ENCODE data around the gene EMC8. TPM values are rescaled to one million over a fixed set of nuclear protein-coding genes. Genes with fewer than 3 reads are reported as not detected.

EMC8 gene
- total RNA-seq, 1 donor from 2014 or later: 41.4 TPM

DNA sequence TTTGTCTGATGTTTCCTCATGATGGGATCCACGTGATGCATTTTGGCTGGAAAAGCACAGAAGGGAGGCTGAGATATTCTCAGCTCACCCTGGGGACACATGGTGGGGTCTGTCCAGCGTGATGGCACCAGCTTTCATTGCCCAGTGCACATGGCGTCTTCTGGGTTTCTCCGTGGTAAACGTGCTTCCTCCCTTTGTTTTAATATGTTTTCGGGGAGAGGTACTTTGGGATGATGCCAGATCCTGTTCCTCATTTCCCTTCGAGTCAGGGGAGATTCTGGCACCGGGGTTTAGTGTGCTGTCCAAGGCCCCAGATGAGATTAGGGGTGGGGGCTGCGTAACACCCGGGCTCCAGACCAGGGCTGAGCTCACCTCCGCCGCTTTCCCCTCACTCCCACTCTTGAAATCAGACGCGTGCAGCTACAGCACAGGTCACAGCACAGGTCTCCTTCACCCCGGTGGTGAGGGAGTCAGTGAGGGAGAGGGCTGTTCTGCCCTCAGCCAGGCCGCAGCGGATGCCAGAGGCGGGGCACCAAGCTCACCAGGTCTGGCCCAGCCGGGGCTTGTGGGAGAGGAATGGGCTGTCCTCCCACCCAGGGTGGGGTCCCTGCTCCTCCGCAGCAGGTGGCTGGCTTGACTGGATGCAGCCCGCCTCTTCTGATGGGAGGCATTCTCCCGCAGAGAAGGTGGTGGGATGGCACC is 34.0 kb upstream of the EMC8 start:
- peaks cover 65% of the 10 kb centered on the region for H3K27me3 Mint-ChIP-seq
- no peak overlapping the region for H3K27ac Mint-ChIP-seq
- H3K36me3 Mint-ChIP-seq: no peaks in the 10 kb centered on the region
- TF ChIP-seq, protein P1, sequence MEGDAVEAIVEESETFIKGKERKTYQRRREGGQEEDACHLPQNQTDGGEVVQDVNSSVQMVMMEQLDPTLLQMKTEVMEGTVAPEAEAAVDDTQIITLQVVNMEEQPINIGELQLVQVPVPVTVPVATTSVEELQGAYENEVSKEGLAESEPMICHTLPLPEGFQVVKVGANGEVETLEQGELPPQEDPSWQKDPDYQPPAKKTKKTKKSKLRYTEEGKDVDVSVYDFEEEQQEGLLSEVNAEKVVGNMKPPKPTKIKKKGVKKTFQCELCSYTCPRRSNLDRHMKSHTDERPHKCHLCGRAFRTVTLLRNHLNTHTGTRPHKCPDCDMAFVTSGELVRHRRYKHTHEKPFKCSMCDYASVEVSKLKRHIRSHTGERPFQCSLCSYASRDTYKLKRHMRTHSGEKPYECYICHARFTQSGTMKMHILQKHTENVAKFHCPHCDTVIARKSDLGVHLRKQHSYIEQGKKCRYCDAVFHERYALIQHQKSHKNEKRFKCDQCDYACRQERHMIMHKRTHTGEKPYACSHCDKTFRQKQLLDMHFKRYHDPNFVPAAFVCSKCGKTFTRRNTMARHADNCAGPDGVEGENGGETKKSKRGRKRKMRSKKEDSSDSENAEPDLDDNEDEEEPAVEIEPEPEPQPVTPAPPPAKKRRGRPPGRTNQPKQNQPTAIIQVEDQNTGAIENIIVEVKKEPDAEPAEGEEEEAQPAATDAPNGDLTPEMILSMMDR (conservative IDR thresholded peaks at IDR 0.05): no peak
- no peaks in the 10 kb centered on the region for H3K9me3 Mint-ChIP-seq
- H3K4me3 Mint-ChIP-seq: no peak overlapping the region
- H3K4me1 Mint-ChIP-seq (ENCODE audit: unreplicated experiment): no peaks in the 10 kb centered on the region
- DNase-seq (ENCODE audit: extremely low spot score, unreplicated experiment): no peak

DNA sequence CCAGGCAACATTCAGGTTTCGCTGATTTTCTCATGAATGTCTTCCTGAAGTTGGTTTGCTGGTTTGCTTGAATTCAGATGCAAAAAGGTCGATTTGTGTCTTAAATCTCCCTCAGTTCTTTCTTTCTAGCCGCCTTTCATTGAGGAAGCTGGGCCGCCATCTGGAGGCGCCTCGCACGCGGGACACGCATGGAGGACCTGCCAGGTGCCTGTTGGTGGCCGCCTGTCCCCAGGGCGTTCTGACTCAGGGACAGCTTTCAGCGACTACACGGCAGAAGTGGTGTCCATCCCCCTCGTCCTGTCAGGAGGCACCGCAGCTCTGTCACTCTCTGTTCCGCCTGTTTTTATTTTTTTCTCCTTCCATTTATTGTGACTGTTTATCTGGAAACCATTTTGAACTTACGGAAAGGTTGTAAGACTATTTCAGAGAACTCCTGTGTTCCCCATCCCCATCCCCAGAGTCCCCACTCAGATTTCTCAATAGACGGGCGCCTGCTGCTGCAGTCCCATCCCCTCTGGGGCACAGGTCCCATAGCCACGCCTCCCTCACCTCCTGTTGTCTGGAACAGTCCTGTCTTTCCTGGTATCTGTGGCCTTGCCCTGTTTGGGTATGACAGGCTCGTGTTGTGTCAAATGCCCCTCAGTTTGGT is 33.4 kb upstream of the EMC8 start:
- no peak overlapping the region for H3K27ac Mint-ChIP-seq
- no peak for DNase-seq (ENCODE audit: extremely low spot score, unreplicated experiment)
- no peaks in the 10 kb centered on the region for H3K36me3 Mint-ChIP-seq
- TF ChIP-seq, protein P1 (conservative IDR thresholded peaks at IDR 0.05): no peak
- no peak overlapping the region for H3K4me3 Mint-ChIP-seq
- H3K4me1 Mint-ChIP-seq (ENCODE audit: unreplicated experiment): no peaks in the 10 kb centered on the region
- peaks cover 60% of the 10 kb centered on the region for H3K27me3 Mint-ChIP-seq
- no peaks in the 10 kb centered on the region for H3K9me3 Mint-ChIP-seq

DNA sequence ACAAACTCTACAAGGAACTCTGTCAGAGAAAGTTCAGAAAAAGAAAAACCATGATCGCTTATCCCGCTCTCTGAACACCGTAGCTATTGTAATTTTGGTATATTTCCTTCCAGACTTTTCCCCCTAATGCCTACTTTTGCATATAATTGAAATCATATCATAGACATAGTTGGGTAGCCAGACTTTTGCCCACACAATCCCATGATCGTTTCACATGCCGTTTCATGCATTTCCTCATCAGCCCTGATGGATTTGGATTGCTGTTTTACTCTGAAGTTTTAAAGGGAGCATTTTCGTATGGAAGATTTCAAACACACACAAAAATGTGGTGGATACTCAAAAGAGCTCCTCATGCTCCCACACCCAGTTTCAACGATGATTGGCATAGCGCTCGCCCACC is 31.5 kb upstream of the EMC8 start:
- no peak for DNase-seq (ENCODE audit: extremely low spot score, unreplicated experiment)
- Mint-ChIP-seq H3K27me3 (peaks cover 52% of the 10 kb centered on the region), H3K9me3 (no peaks in the 10 kb centered on the region), H3K4me3 (no peak overlapping the region), H3K27ac (no peak overlapping the region), H3K4me1 (ENCODE audit: unreplicated experiment) (no peaks in the 10 kb centered on the region), H3K36me3 (no peaks in the 10 kb centered on the region)
- TF ChIP-seq, protein P1 (conservative IDR thresholded peaks at IDR 0.05): no peak

DNA sequence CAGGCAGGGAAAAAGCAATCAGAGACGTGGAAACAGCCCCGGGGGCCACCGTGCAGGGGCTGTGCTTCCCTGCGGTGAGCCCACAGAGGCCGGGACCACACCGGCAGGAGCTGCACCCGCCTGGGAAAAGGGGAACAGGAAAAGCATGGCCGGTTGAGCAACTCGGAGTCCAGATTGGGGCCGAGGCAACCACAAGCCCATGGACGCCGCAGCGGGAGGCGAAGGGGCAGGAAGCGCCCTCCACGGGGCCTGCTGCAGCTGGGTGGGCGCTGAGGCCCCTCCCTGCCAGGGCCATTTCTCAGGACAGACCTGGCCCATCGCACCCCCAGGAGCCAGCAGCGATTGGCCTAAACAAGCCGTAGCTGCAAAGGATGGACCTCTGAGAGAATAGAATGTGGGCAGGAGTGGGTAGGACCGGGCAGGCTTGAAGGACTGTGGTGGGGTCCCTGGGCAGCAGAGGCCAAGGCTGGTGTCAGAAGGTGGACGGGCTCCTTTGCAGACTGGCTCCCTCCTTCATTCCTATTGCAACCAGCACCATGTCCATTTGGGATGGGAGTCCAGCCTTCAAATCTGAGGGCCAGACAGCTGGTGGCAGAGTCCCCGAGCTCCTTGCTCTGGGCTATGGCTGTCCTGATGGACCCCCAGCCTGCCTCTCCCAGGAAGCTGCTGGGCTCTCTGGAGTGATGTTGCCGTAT is 30.6 kb upstream of the EMC8 start:
- no peak for DNase-seq (ENCODE audit: extremely low spot score, unreplicated experiment)
- H3K36me3 Mint-ChIP-seq: no peaks in the 10 kb centered on the region

DNA sequence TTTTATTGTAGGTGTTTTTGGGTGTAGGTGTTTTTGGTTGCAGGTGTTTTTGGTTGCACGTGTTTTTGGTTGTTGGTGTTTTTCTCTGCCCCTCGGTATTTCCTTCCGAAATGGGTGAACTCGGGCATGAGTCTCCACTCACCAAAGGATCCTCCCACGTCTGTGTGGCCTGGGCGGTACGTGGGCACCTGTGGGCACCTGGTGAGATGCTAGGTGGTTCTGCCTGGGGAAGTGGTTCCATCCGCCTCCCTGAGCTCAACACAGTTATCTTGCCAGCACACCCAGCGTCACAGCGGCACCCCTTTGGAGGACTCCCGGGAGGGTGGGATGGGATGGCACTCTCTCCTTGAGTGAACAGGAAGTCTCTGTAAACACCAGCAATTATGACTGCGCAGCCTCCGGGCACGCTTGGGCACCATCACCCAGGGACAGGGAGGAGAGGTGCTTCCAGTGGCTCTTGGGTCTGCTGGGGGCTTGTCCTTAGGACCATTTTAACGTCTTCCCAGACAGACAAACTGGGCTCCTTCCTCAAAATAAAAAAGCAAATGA is 29.9 kb upstream of the EMC8 start:
- no peak for DNase-seq (ENCODE audit: extremely low spot score, unreplicated experiment)
- no peak overlapping the region for H3K27ac Mint-ChIP-seq
- H3K9me3 Mint-ChIP-seq: no peaks in the 10 kb centered on the region
- peaks cover 39% of the 10 kb centered on the region for H3K27me3 Mint-ChIP-seq
- no peaks in the 10 kb centered on the region for H3K36me3 Mint-ChIP-seq
- H3K4me1 Mint-ChIP-seq (ENCODE audit: unreplicated experiment): no peaks in the 10 kb centered on the region
- no peak overlapping the region for H3K4me3 Mint-ChIP-seq
- TF ChIP-seq, protein P1 (conservative IDR thresholded peaks at IDR 0.05): no peak

More for the DNA sequence above, 30.6 kb upstream of the EMC8 start:
- Mint-ChIP-seq H3K27me3 (peaks cover 45% of the 10 kb centered on the region), H3K4me1 (ENCODE audit: unreplicated experiment) (no peaks in the 10 kb centered on the region), H3K4me3 (no peak overlapping the region), H3K27ac (no peak overlapping the region), H3K9me3 (no peaks in the 10 kb centered on the region)
- TF ChIP-seq, protein P1 (conservative IDR thresholded peaks at IDR 0.05): no peak

Data from type B pancreatic cell (in vitro differentiated cells).